Stimulated activated CD4-positive, alpha-beta T cell treated with anti-CD3 and anti-CD28 coated beads, Interleukin-15, amount 100 ng/mL, for 24 hours (primary cell): ENCODE results near the gene OPCML.
A peak's percentile ranks its signal among the peaks of the same experiment; 100 is the strongest.

Experiments
- DNase-seq: peaks from one replicate; pipeline ENCODE4 v3.0.0-alpha.2; 2020

The OPCML gene

DNA sequence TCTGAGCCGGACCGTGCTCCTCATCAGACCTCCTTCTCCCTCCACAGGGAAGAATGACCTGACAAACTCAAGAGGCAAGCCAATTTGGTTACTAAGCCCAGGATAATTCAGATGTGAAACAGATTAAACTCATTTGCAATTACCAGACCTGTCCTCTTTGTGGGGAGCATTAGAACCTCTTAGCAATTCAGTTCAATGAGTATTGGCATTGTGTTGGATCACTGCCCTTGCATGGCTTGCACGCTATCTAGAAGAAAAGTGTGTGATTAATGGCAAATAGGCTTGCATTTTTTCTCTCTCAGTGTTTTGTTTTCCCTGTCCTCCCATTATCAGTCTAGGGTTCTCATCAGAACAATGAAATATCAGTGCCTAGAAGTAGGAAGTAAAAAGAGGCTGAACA lies 365.6 kb downstream of the OPCML start:
- DNase-seq = no peak

GRCh38 chr11:133164986-133165385 lies 367.3 kb downstream of the OPCML start:
- DNase-seq = no peak

DNA sequence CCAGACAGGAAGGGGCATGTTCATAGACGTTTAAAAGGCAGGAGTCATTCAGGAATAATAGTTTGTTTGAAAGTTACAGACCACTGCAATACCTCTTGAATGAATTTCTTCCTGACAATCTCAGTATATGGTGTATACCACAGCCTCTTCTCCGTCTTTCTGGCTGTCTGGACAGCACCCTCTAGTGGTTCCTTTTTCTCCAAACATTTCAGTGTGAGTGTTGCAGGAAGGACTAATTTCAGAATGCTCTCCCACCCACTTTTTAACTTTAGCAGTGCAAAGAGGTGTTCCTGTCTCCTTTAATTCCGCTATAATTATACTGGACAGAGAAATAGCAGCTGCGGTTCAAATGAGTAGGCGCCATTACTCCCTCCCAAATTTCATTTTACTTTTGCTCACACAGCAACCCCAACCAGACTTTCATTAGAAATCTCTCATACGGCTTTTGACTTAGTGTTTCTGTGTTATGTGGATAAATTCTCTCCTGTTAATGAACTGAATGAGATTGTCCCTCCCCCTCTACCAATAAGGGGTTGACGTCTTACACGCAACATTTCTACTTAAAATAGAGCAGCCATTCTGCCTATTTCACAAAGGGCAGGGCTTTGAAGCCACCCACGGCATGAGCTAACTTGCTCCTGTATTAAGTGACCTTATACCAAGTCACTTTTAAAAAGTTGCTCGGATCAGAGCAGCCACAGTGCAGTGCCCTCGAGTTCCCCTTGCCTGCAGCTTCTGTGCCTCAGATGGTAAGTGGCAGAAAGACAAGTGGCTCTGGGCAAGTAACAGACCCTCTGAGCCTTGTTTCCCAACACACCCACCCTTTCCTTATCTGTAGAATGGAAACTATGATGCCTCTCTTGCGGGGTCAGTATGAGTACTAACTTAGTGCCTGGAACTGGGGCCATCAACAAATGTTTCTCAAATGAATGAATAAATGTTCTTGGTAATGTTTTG lies 368.6 kb downstream of the OPCML start:
- no peak for DNase-seq

DNA sequence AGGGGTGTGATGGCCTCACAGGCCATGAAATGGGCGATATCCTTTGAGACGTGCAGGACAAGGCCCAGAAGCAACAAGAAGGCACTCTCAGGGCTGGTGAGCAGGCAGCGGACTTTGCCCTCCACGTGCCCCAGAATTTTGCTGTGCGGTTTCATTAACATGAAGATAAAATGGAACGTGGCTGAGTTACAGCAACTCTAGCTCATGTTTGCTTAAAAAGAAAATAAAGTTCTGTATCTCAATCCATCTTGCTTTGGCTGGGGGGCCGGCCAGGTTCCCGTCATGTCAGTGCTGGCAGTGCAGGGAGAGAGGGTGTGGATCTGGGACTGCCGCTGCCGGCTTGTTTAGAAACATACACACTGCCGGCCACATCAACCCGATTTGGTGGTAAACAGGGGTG lies 370.1 kb downstream of the OPCML start:
- no peak for DNase-seq

DNA sequence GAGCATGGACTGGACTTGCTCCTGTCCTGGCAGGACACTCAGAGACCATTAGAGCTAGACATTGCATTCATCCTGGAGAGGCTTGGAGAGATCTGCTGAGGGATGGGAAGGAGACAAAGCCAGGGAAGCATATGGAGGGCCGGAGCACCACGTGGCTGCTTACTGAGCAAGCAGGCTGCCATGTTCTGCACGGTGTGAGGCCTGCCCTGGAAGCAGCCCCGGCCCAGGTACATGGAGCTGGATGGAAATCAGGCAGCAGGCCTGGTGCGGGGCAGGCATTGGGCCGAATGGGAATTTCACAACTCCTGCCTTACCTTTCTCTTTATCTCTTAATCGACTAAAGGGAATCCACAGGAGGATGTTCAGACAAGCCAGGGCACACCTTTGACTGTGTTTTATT lies 371.5 kb downstream of the OPCML start:
- no peak for DNase-seq

DNA sequence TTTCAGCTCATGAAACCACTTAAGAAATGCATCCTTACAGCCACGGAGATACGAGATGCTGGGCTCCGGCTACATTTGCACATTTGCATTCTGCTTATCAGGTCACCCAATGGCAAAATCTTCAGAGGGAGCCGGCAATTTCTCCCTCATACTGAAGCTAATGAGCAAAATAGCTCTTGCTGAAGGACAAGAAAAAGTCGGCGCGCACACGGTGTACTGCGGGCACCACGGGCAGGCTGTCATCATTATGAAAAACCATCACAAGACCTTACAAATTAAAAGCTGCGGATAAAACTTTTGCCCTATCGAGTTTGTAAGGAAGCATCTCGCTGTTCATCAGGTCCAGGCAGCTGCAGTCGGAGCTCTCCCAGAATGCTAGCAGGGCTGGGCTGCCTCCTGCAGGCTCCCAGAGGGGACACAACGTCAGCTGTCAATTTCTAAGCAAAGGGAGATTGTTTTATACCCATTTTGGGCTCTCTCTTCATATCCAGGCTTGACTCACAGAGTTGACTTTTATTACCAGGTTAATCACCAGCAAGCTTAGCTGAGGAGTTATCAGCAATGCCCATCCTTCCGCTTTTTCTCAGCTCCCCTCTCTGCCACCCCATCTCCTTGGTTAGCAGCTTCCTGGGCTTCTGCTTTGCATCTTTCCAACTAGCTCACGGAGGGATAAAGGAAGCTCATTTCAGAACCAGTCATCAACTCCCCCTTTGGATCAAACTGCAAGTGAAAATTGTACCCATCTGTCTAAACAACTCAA lies 375.1 kb downstream of the OPCML start:
- DNase-seq = no peak

GRCh38 chr11:133154781-133155180 lies 377.5 kb downstream of the OPCML start:
- no peak for DNase-seq

DNA sequence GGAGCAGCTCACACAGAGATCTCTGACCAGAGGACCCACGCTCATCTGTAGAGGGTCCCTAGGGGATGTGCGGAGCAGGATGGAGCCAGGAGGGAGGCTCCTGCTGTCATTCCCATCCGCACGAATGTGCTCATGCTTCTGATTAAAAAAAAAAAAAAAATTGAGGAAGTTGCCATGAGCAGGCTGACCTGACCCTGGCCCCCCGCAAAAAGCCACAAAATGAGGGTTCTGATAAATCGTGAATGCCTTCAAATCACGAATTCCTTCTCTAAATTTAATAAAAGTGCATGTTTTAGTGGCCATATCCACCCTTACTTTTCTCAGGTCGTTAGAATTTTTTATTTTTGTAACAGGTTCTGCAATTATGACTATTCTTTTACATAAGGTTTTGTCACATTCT lies 378.2 kb downstream of the OPCML start:
- DNase-seq = no peak

DNA sequence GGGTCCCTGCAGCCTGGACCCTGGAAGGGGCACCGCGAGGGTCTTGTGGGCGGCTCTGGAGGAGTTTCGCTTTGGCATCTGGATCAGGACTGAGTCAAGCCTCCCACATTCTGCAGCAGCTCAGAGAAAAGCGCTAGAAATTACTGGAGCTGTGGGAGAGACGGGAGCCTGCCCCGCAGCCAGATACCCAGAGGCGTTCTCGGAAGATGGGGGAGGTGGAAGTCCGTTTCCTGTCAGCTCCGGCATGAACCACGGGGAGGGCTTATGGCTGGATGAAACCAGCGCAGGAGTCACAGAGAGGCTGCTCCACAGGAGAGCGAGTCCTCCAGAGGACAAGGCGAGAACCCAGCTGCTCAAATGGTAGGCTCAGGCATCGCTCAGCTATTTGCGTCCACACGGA lies 379.3 kb downstream of the OPCML start:
- no peak for DNase-seq

- DNase-seq = no peak
Observed at GRCh38 chr11:133149698-133150097, 382.6 kb downstream of the OPCML start.

DNA sequence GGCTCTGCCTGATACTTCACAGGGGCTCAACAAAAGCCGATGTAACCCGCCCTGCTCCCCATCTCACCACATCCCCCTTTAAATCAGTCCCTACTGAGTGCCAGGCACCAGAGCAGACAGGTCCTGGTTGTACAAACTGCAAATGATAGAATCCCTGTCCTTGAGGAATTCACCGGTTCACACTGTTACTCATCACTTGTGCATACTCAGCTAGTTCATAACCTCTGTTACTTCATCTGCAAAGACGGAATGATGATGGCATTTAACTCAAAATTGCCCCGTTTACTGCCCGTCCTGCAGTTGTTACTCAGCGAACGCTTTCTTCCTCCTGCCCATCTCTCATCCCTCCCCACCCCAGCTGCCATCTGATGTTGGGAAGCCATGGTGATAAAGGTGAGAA lies 384.7 kb downstream of the OPCML start:
- DNase-seq = no peak

DNA sequence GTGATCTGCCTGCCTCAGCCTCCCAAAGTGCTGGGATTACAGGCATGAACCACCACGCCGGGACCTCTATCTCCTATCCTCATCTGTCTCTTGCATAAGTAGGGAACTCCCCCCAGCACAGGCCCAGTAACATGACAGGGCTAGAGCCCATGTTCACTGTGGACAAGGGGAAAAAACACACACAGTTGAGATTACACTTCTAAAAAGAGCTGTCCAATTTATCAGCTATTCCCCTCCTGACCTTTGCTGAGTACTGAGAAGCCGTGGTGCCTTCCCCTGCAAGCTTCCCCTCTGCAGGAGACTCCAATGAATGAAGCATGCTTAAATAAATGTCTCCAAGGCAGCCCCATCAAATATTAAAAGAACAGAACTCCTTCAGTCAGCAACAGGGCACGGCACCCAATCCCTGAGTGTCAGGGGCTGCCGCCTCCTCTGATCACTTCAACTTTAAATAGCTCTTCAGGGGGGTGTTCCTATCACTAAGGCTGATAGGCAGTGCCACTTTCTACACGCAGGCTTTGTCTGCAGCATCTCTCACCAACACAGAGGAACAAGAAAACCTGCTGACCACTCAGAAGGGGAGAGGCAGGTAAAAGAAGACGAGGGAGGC lies 385.5 kb downstream of the OPCML start:
- no peak for DNase-seq

DNA sequence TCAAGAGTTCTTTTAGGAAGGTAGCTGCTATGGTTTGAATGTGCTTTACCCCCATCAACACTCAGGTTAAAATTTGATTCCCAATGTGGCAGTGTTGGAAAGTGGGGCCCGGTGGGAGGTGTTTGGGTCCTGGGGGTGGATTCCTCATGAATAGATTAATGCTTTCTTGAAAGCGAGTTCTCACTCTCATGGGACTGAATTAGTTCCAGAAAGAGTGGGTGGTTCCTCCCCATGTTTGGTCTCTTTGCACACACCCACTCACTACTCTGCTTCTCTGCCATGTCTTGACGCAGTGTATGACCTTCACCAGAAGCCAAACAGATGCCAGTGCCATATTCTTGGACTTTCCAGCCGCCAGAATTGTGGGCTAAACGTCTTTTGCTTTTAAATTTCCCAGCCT lies 394.4 kb downstream of the OPCML start:
- no peak for DNase-seq

DNA sequence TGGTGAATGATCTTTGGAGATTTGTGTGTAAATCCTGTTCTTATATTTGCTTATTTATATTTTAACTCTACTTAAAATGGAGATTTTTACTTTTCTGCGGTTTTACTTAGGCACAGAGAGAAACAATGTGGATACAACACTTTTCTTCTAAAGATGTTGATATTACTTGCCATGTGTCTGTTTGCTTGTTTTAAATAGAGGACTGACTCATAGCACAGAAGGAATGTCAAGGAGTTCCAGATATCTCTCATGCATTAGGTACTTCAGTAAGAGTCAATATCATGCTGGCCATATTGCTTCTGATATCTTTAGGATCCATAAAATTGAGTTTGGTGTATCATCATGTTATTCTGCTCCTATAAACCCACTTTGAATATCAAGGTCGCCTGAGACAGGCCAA lies 395.0 kb downstream of the OPCML start:
- no peak for DNase-seq

GRCh38 chr11:133136376-133136775 lies 395.9 kb downstream of the OPCML start:
- no peak for DNase-seq

DNA sequence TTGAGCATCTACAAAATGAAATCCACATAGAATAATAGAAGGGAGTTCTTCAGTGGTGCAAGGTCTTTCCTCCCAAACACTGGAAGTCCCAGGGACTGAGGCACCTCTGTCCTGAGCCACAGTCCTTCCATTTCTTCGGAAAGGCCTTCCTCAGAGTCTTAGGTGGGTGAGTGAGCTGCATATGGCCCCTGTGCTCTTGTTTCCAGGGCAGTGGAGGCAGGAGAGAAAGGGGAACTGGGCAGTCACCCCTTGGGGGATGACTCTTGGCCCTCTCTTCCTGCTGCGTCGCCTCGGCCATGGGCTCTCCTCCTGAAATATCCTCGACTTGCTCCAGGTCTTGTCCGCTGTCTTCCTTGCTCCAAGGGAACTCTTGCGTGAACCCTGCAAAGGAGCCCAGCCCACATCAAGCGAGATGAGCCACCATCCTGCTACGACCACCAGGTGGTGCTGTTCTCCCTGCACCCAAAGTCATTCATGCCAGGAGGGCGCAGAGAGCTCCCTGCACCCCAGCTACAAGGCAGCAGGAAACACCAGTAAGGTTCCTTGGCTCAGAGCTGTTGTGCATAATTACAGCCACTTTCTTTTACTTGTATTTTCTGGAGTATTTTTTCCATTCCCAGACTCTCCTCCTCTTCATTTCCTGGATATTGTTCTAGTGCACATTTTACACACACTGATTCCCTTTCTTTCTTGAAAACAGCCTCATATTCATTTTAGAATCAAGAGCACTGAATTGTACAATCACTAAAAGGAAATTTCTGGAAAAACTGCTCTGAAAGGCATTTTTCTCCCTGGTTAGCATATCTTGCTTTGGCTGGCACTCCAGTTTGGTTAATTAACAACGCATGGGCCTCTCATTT lies 397.8 kb downstream of the OPCML start:
- DNase-seq = peak; percentile 55

DNA sequence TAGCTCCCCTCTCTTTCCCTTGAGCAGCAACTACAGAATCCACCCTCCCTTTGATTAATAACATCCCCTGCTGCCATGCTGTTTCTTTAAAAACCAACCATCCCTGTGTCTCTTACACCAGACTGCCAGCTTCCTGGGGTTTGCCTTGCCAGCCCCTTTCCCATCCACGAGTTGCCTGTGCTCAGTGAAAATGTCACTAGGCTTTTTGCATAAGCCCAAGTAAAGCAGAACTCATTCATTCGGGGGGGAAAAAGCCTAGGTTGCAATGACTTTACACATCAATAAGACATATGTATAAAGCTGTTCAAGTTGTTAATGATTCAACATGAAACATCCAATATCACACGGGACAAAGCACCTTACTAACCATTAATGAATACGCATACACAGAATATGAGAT lies 398.7 kb downstream of the OPCML start:
- no peak for DNase-seq

GRCh38 chr11:133133050-133133449 lies 399.3 kb downstream of the OPCML start:
- DNase-seq = no peak

- DNase-seq = no peak
Observed at GRCh38 chr11:133127741-133128140, 404.6 kb downstream of the OPCML start.

DNA sequence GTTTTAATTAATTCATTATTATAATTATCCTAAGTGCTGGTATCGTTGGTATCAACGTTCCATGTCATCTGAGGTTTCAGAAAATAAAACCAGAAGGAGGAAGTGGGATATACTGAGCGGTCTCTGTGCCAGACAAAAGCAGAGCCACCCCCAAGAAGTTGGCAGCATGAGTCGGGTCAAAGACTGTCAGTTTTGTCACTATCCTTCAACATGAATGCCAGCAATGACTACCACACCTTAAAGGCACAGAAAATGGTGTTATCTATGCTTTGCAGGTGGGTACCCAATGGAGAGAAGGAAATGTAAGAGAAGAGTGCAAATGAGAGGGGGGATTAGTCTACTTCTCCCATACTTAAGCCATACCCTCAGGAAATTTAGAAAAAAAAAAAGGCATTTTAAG lies 408.5 kb downstream of the OPCML start:
- DNase-seq = no peak

GRCh38 chr11:133123366-133123765 lies 408.9 kb downstream of the OPCML start:
- no peak for DNase-seq

DNA sequence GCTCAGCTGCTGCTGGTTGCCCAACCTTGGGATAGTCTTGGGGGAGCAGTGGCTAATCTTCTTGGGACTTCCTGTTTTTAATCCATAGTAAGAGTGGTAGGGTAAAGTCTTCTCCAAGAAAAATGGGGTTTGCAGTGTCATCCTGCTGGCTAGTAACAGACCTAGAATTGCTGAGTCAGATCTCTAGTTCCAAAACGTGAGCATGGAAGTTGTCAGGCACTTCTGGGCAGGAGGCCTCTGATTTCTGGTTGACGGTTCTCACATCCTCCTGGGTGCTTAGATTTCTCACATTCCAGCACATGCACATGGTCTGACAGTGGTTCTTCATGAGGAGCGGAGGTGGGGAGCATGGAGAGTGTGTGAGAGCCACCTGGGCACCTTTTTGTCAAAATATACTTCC lies 410.0 kb downstream of the OPCML start:
- no peak for DNase-seq
